SK-N-SH (cell line): ENCODE results near the gene MUC5B. TPM values are rescaled to one million over a fixed set of nuclear protein-coding genes. Genes with fewer than 3 reads are reported as not detected.

Source experiments
- CTCF ChIA-PET: fragments of 300-600, 350-600 bp; formaldehyde crosslinking; extraction: SDS; loops from one replicate; lab custom pipeline; 2021; lab: Yijun Ruan, JAX
- POLR2A ChIA-PET: fragments of 350-600 bp; sonication (Branson Sonifier 250); formaldehyde crosslinking; extraction: SDS; loops from one replicate; lab custom pipeline; 2020; ENCODE audit warnings: antibody characterized with exemption, inconsistent platforms; lab: Yijun Ruan, JAX
- DNase-seq: peaks from one replicate; pipeline ENCODE4 v3.0.0; 2012
- H2AFZ ChIP-seq: fragments of 200-600 bp; sonication (generic); 2 replicates; pipeline ENCODE4 v1.8.1; 2016; ENCODE audit warnings: antibody characterized with exemption, mild to moderate bottlenecking, low read depth
- H3F3A ChIP-seq: fragments of 200-600 bp; sonication (generic); replicated peaks from 2 replicates; pipeline ENCODE3; 2016; ENCODE audit warnings: antibody characterized with exemption, mild to moderate bottlenecking; ENCODE audit not compliant: insufficient read depth
- H3K27ac ChIP-seq, 2 experiments: fragments of 200-500 bp in 1 of 2; fragments of 200-600 bp in 1 of 2; sonication (Bioruptor generic) in 1 of 2; sonication (generic), shearing (Covaris generic) in 1 of 2; 2 replicates each; pipeline versions ENCODE4 v1.5.1 to v1.6.1; 2014 to 2016; ENCODE audit warnings: low read depth in 2 of 2, inconsistent platforms in 1 of 2, low read length in 1 of 2, mild to moderate bottlenecking in 1 of 2, mixed read lengths in 1 of 2
- H3K27me3 ChIP-seq: fragments of 200-600 bp; sonication (generic), shearing (Covaris generic); 2 replicates; pipeline ENCODE4 v1.6.1; 2016; ENCODE audit warnings: mixed run types; ENCODE audit not compliant: insufficient read depth
- H3K36me3 ChIP-seq, 2 experiments: fragments of 200-500 bp in 1 of 2; fragments of 200-600 bp in 1 of 2; sonication (Bioruptor generic) in 1 of 2; sonication (generic) in 1 of 2; replicated peaks in 1 of 2; 2 replicates each; pipeline versions ENCODE3 to v1.5.1; 2014 to 2016; ENCODE audit warnings: low read length in 1 of 2, mild to moderate bottlenecking in 1 of 2; ENCODE audit not compliant: insufficient read depth in 2 of 2, control insufficient read depth in 1 of 2
- H3K4me1 ChIP-seq, 2 experiments: fragments of 200-500 bp in 1 of 2; fragments of 200-600 bp in 1 of 2; sonication (Bioruptor generic) in 1 of 2; sonication (generic), shearing (Covaris generic) in 1 of 2; 2 replicates each; pipeline versions ENCODE4 v1.5.1 to v1.6.1; 2014 to 2016; ENCODE audit warnings: low read depth in 1 of 2, low read length in 1 of 2, mixed run types in 1 of 2; ENCODE audit not compliant: insufficient read depth in 2 of 2, control insufficient read depth in 1 of 2
- H3K4me2 ChIP-seq: fragments of 200-600 bp; sonication (generic), shearing (Covaris generic); 2 replicates; pipeline ENCODE4 v1.6.1; 2017; ENCODE audit warnings: mixed run types
- H3K4me3 ChIP-seq, 2 experiments: fragments of 200-500 bp in 1 of 2; fragments of 200-600 bp in 1 of 2; sonication (Bioruptor generic) in 1 of 2; sonication (generic), shearing (Covaris generic) in 1 of 2; 2 replicates each; pipeline versions ENCODE4 v1.5.1 to v1.8.1; 2014 to 2016; ENCODE audit warnings: low read depth in 2 of 2, inconsistent platforms in 1 of 2, low read length in 1 of 2, mild to moderate bottlenecking in 1 of 2, mixed read lengths in 1 of 2, moderate library complexity in 1 of 2
- H3K79me2 ChIP-seq: fragments of 200-600 bp; sonication (generic); 2 replicates; pipeline ENCODE4 v1.8.1; 2017; ENCODE audit warnings: mild to moderate bottlenecking; ENCODE audit not compliant: insufficient read depth
- H3K9ac ChIP-seq: fragments of 200-600 bp; sonication (generic); 2 replicates; pipeline ENCODE4 v1.6.1; 2017; ENCODE audit warnings: mixed run types
- H3K9me2 ChIP-seq: fragments of 200-600 bp; sonication (generic); 2 replicates; pipeline ENCODE4 v1.6.1; 2017; ENCODE audit warnings: mixed run types
- H3K9me3 ChIP-seq: fragments of 200-600 bp; sonication (generic); 2 replicates; pipeline ENCODE4 v1.6.1; 2017; ENCODE audit warnings: mixed run types, mild to moderate bottlenecking, moderate library complexity
- H4K20me1 ChIP-seq: fragments of 200-600 bp; sonication (generic); 2 replicates; pipeline ENCODE4 v1.6.1; 2017; ENCODE audit warnings: mild to moderate bottlenecking, mixed run types; ENCODE audit not compliant: insufficient read depth
- EP300 ChIP-seq, 2 experiments: IDR thresholded peaks; 2 replicates each; pipeline versions ENCODE4 v1.4.0 to v1.6.1; 2012; ENCODE audit warnings: borderline replicate concordance in 1 of 2, low read depth in 1 of 2, low read length in 1 of 2
- EZH2phosphoT487 ChIP-seq: fragments of 200-600 bp; sonication (generic); IDR thresholded peaks from 2 replicates; pipeline ENCODE4 v1.6.1; 2017; ENCODE audit warnings: low read depth, mixed run types, mild to moderate bottlenecking, antibody characterized with exemption, moderate library complexity, borderline replicate concordance
- FOXJ3 ChIP-seq: sonication (generic); formaldehyde crosslinking; IDR thresholded peaks from 2 replicates; pipeline ENCODE4 v1.5.1; 2020; ENCODE audit warnings: mild to moderate bottlenecking, missing genetic modification reagents
- FOXM1 ChIP-seq: IDR thresholded peaks from 2 replicates; pipeline ENCODE4 v1.4.0; 2012; ENCODE audit warnings: low read depth, mild to moderate bottlenecking
- GATA2 ChIP-seq: sonication (generic); formaldehyde crosslinking; IDR thresholded peaks from 2 replicates; pipeline ENCODE4 v1.5.0; 2020; ENCODE audit warnings: mild to moderate bottlenecking, missing genetic modification reagents
- IRF3 ChIP-seq: fragments of 150-350 bp; IDR thresholded peaks from 2 replicates; pipeline ENCODE4 v1.6.1; 2016; ENCODE audit warnings: mild to moderate bottlenecking, low read depth, low read length
- MAX ChIP-seq: IDR thresholded peaks from 2 replicates; pipeline ENCODE4 v1.4.0; 2012; ENCODE audit warnings: low read depth
- NFIC ChIP-seq: IDR thresholded peaks from 2 replicates; pipeline ENCODE4 v1.4.0; 2012; ENCODE audit warnings: borderline replicate concordance
- NRF1 ChIP-seq: IDR thresholded peaks from 2 replicates; pipeline ENCODE4 v1.6.1; 2012; ENCODE audit warnings: low read depth, mild to moderate bottlenecking, low read length
- RAD21 ChIP-seq: IDR thresholded peaks from 2 replicates; pipeline ENCODE4 v1.6.1; 2012; ENCODE audit warnings: mild to moderate bottlenecking, low read length
- RXRA ChIP-seq: IDR thresholded peaks from 2 replicates; pipeline ENCODE4 v1.4.0; 2012; ENCODE audit warnings: low read depth, mild to moderate bottlenecking, borderline replicate concordance
- SIN3A ChIP-seq: IDR thresholded peaks from 2 replicates; pipeline ENCODE4 v1.6.1; 2012; ENCODE audit warnings: low read depth, mild to moderate bottlenecking, low read length, moderate library complexity, borderline replicate concordance
- TCF12 ChIP-seq: IDR thresholded peaks from 2 replicates; pipeline ENCODE4 v1.4.0; 2012
- USF2 ChIP-seq: fragments of 150-350 bp; IDR thresholded peaks from 2 replicates; pipeline ENCODE4 v1.6.1; 2017; ENCODE audit warnings: antibody characterized with exemption, low read length, low read depth, borderline replicate concordance
- YY1 ChIP-seq: IDR thresholded peaks from 2 replicates; pipeline ENCODE4 v1.4.0; 2012; ENCODE audit warnings: low read depth, mild to moderate bottlenecking
- WGBS: methylation state at CpG from one replicate; pipeline ENCODE4 v1.1.6; 2017; ENCODE audit warnings: low lambda C conversion rate; 5-methylcytosine and 5-hydroxymethylcytosine counted together
- polyA plus RNA-seq, 3 experiments: library from polyadenylated mRNA; depleted of rRNA; stranded (reverse); fragments of >200 nt; gene quantifications; 2 replicates each; pipeline ENCODE4 v1.2.3, GENCODE V29; 2012

Gene MUC5B
- polyA plus RNA-seq, 1 of the 3 experiments (the other 2 are of a cell fraction), result not detected

GRCh38 chr11:1194977-1195681, 27.7 kb upstream of the MUC5B start:
- no peak overlapping the region for H2AFZ ChIP-seq
- no peaks in the 10 kb centered on the region for H3K36me3 ChIP-seq
- H3K79me2 ChIP-seq, result no peaks in the 10 kb centered on the region
- H3K9ac ChIP-seq, result no peak overlapping the region
- no peaks in the 10 kb centered on the region for H4K20me1 ChIP-seq
- no peak overlapping the region for H3K27ac ChIP-seq
- DNase-seq, result peak; percentile 16
- H3K9me2 ChIP-seq, result no peaks in the 10 kb centered on the region
- peaks cover 0 to 10% of the 10 kb centered on the region in 2 experiments; a peak in 1 of 4 replicates for H3K4me1 ChIP-seq
- no peaks in the 10 kb centered on the region for H3K9me3 ChIP-seq
- POLR2A ChIA-PET, result no interaction called here
- peaks cover 5% of the 10 kb centered on the region; the same call in 1 of the 2 replicates for H3K27me3 ChIP-seq
- no peak for TF ChIP-seq RXRA
- no peak for TF ChIP-seq EP300 (IDR thresholded peaks at IDR 0.05; ENCODE audit: borderline replicate concordance in 1 of 2, low read depth in 1 of 2, low read length in 1 of 2)
- no peak for TF ChIP-seq USF2
- no peak for TF ChIP-seq NRF1
- no peak for TF ChIP-seq YY1
- TF ChIP-seq FOXM1, result no peak
- no peak for TF ChIP-seq TCF12
- no peak for TF ChIP-seq RAD21
- TF ChIP-seq GATA2, result no peak
- TF ChIP-seq IRF3, result no peak
- no peak for TF ChIP-seq FOXJ3 (CRISPR knock-in tag)
- no peak for TF ChIP-seq MAX
- no peak for TF ChIP-seq NFIC
- TF ChIP-seq EZH2phosphoT487, result no peak
- no peak for TF ChIP-seq SIN3A
- WGBS, result 29% methylated on average over 10 of the region's 32 CpGs
- CTCF ChIA-PET, result no interaction called here
- H3K4me3 ChIP-seq, result no peak overlapping the region
- H3K4me2 ChIP-seq, result no peak overlapping the region
- H3F3A ChIP-seq, result no peaks in the 10 kb centered on the region
